ENCODE data around the gene DVL1. TPM values are rescaled to one million over a fixed set of nuclear protein-coding genes. Genes with fewer than 3 reads are reported as not detected.

DVL1 gene
- total RNA-seq, 1 donor from 2014 or later: 78.6 TPM

DNA sequence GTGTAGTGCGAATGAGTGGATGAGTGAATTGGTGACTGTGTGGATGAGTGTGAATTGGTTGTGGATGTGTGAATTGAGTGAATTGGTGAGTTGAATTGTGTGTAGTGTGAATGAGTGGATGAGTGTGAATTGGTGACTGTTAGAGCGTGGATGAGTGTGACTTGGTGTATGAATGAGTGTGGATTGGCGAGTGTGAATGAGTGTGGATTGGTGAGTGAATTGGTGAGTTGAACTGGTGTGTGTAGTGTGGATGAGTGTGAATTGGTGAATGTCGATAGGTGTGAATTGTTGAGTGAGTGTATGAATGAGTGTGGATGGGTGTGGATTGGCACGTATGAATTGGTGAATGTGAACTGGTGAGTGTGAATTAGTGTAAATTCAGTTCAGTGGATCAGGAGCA lies 18.1 kb upstream of the DVL1 start:
- no peak overlapping the region for H3K4me3 ChIP-seq (ENCODE audit: low read depth, low read length)
- TF ChIP-seq, protein P1, sequence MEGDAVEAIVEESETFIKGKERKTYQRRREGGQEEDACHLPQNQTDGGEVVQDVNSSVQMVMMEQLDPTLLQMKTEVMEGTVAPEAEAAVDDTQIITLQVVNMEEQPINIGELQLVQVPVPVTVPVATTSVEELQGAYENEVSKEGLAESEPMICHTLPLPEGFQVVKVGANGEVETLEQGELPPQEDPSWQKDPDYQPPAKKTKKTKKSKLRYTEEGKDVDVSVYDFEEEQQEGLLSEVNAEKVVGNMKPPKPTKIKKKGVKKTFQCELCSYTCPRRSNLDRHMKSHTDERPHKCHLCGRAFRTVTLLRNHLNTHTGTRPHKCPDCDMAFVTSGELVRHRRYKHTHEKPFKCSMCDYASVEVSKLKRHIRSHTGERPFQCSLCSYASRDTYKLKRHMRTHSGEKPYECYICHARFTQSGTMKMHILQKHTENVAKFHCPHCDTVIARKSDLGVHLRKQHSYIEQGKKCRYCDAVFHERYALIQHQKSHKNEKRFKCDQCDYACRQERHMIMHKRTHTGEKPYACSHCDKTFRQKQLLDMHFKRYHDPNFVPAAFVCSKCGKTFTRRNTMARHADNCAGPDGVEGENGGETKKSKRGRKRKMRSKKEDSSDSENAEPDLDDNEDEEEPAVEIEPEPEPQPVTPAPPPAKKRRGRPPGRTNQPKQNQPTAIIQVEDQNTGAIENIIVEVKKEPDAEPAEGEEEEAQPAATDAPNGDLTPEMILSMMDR (conservative IDR thresholded peaks at IDR 0.05; ENCODE audit: low read depth, low read length): no peak
- DNase-seq (ENCODE audit: low read depth): no peak

DNA sequence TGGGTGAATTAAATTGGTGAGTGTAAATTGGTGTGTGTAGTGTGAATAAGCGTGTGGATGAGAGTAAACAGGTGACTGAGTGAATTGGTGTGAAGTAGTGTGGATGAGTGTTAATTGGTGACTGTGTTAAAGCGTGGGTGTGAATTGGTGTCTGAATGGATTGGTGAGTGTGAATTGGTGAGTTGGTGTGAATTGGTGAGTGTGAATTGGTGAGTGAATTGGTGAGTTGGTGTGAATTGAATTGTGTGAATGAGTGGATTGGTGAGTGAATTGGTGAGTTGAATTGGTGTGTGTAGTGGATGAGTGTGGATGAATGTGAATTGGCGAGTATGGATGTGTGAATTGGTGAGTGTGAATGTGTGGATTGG lies 17.5 kb upstream of the DVL1 start:
- TF ChIP-seq, protein P1 (conservative IDR thresholded peaks at IDR 0.05; ENCODE audit: low read depth, low read length): no peak
- DNase-seq (ENCODE audit: low read depth): no peak
- H3K4me3 ChIP-seq (ENCODE audit: low read depth, low read length): no peak overlapping the region

DNA sequence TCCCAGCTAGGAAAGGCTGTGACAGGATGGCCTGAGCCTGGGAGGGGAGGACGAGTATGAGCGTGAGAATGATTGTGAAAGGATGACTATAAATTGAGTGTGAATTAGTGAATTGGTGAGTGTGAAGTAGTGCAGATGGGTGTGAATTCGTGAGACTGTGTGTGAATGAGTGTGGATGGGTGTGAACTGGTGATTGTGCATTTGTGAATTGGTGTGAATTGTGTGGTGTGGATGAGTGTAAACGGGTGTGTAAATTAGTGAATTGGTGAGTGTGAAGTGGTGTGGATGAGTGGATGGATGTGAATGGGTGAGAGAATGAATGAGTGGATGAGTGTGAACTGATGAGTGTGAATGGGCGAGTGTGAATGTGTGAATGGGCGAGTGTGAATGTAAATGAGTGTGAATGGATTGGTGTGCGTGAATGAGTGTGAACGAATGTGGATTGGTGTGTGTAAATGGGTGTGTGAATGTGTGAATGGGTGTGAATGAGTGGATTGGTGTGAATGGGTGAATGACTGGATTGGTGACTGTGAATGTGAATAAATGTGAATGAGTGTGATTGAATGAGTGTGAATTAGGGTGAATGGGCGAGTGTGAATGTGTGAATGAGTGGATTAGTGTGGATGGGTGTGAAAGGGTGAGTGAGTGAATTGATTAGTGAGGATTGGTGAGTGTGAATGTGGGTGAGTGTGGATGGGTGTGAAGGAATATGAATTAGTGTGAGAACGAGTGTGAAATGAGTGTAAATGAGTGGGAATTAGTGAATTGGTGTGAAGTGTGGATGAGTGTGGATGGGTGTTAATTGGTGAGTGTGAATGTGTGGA lies 16.9 kb upstream of the DVL1 start:
- TF ChIP-seq, protein P1 (conservative IDR thresholded peaks at IDR 0.05; ENCODE audit: low read depth, low read length): no peak
- no peak overlapping the region for H3K4me3 ChIP-seq (ENCODE audit: low read depth, low read length)
- no peak for DNase-seq (ENCODE audit: low read depth)

DNA sequence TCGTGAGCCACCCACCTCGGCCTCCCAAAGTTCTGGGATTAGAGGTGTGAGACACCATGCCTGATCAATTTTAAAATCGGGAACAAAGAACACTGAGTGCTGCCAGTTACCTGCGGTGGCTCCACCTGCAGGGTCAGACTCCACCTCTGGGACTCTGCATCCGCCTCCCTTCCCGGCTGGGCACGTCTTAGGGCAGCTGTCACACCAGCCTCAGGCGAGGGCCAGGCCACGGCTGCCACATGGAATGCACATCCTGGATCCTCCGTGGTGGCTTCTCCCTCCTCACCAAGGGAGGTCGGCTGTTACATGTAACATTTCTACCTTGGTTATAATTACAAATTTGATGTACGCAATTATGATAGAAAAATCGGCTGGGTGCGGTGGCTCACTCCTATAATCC lies 15.0 kb upstream of the DVL1 start:
- no peak overlapping the region for H3K4me3 ChIP-seq (ENCODE audit: low read depth, low read length)
- DNase-seq (ENCODE audit: low read depth): no peak
- TF ChIP-seq, protein P1 (conservative IDR thresholded peaks at IDR 0.05; ENCODE audit: low read depth, low read length): no peak

DNA sequence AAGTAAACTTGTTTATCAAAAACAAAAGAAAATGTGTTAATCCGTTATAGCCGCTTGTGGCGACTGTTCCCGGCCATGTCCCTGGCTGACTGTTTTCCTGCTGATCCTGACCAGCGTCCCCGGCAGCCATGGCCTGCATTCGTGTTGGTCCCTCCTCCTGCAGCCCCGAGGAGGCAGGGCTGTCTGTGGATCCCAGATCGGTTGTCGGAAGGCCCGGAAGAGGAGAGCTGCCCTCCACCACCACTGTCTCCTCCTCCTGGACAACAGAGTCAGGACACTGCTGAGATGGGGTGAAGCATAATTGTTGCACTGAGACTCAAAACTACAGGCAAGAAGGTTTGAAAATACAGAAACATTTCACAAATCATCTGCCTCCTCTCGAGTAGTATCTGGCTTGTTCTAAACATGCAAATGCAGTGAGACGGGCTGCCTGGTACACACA lies 12.8 kb upstream of the DVL1 start:
- TF ChIP-seq, protein P1 (conservative IDR thresholded peaks at IDR 0.05; ENCODE audit: low read depth, low read length): no peak
- H3K4me3 ChIP-seq (ENCODE audit: low read depth, low read length): no peak overlapping the region
- no peak for DNase-seq (ENCODE audit: low read depth)

DNA sequence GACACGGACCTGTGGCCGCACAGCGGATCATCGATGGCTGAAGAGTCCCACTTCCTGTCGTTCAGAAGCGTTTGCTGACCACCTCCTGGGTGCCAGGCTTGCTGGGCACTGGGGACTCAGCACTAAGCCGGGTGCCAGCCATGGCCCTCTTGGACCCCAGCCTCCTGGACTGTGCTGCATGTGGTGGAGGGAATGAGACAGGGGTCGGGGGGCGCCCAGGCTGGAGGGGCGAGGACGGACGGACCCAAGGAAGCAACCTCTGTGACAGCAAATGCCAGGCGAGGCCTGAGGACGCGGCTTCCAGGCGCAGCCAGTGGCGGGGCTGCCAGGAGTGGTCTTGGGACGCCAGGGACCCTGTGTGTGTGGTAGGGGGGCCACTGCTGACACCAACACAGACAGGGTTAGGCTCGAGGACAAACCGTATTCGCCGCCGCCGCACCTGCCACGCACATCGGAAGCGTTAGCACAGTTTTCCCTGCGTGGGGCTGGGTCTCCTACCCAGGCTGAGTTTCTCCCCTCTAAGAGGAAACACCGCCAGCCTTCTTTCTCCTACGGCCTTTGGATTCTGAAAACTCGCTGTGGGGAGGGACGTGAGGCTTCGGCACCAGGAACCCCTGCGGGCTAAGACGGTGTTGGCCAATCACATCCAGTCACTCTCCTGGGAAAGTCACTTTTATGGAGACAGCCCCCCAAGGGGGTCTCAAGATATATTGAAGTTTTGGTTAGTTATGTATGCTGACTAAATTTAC lies 12.2 kb upstream of the DVL1 start:
- no peak for DNase-seq (ENCODE audit: low read depth)
- H3K4me3 ChIP-seq (ENCODE audit: low read depth, low read length): no peak overlapping the region
- TF ChIP-seq, protein P1 (conservative IDR thresholded peaks at IDR 0.05; ENCODE audit: low read depth, low read length): no peak

All from epithelial cell of proximal tubule (primary cell).